Ishikawa (cell line): ENCODE measurements around the gene SLC35E3.

Source experiments
- CEBPB ChIP-seq: IDR thresholded peaks from 2 replicates; pipeline ENCODE4 v1.6.1; 2012
- CREB1 ChIP-seq: IDR thresholded peaks from 2 replicates; pipeline ENCODE4 v1.6.1; 2012; ENCODE audit warnings: low read depth
- EGR1 ChIP-seq: IDR thresholded peaks from 2 replicates; pipeline ENCODE4 v1.6.1; 2012
- EP300 ChIP-seq: IDR thresholded peaks from 2 replicates; pipeline ENCODE4 v1.6.1; 2012; ENCODE audit warnings: borderline replicate concordance
- FOXM1 ChIP-seq: IDR thresholded peaks from 2 replicates; pipeline ENCODE4 v1.6.1; 2012; ENCODE audit warnings: low read depth, borderline replicate concordance
- MAX ChIP-seq: IDR thresholded peaks from 2 replicates; pipeline ENCODE4 v1.6.1; 2012
- NFIC ChIP-seq: IDR thresholded peaks from 2 replicates; pipeline ENCODE4 v1.6.1; 2012
- RAD21 ChIP-seq: IDR thresholded peaks from 2 replicates; pipeline ENCODE4 v1.6.1; 2012; ENCODE audit warnings: low read depth
- TAF1 ChIP-seq: IDR thresholded peaks from 2 replicates; pipeline ENCODE4 v1.6.1; 2012; ENCODE audit warnings: low read depth, mild to moderate bottlenecking
- TCF12 ChIP-seq: IDR thresholded peaks from 2 replicates; pipeline ENCODE4 v1.6.1; 2012; ENCODE audit warnings: low read depth
- TEAD4 ChIP-seq: IDR thresholded peaks from 2 replicates; pipeline ENCODE4 v1.6.1; 2012
- USF1 ChIP-seq: IDR thresholded peaks from 2 replicates; pipeline ENCODE4 v1.6.1; 2012
- YY1 ChIP-seq: IDR thresholded peaks from 2 replicates; pipeline ENCODE4 v1.6.1; 2012; ENCODE audit warnings: low read depth
- ZBTB7A ChIP-seq: IDR thresholded peaks from 2 replicates; pipeline ENCODE4 v1.6.1; 2012; ENCODE audit warnings: low read depth
- TF ChIP-seq, protein P1 (sequence below): IDR thresholded peaks from 2 replicates; pipeline ENCODE4 v1.6.1; 2012; ENCODE audit warnings: low read depth, mild to moderate bottlenecking

Gene SLC35E3

DNA sequence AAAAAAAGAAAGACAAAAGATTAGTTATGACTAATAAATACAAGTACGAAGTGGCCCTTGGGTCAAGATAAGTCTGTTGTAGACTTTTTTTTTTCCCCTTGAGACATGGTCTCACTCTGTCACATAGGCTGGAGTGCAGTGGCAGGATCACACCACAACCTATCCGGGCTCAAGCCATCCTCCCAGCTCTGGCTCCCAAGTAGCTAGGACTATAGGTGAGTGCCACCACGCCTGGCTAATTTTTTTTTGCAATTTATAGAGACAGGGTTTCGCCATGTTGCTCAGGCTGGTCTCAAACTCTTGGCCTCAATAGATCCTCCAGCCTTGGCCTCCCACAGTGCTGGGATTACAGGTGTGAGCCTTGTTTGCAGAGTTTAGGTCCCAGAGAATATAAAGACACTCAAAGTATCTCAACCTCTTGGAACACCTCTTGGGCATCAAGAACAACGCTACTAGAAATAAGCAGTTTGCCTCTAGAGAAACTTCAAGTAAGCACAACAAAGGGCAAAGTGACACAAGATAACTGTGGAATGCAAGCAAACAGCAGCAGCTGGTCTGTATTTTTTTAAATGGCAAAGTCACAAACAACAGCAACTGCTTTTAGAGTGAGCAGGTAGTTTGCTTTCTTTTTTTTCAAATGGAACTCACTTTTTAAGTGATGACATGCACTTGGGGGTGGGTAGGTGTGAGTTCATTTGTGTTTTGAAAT is 58.1 kb downstream of the SLC35E3 start:
- TF ChIP-seq MAX (no peak), CREB1 (no peak), NFIC (no peak), USF1 (no peak), TAF1 (no peak), RAD21 (no peak), EGR1 (no peak), TCF12 (no peak), ZBTB7A (no peak), CEBPB (no peak), TEAD4 (no peak), EP300 (no peak)
- TF ChIP-seq, protein P1, sequence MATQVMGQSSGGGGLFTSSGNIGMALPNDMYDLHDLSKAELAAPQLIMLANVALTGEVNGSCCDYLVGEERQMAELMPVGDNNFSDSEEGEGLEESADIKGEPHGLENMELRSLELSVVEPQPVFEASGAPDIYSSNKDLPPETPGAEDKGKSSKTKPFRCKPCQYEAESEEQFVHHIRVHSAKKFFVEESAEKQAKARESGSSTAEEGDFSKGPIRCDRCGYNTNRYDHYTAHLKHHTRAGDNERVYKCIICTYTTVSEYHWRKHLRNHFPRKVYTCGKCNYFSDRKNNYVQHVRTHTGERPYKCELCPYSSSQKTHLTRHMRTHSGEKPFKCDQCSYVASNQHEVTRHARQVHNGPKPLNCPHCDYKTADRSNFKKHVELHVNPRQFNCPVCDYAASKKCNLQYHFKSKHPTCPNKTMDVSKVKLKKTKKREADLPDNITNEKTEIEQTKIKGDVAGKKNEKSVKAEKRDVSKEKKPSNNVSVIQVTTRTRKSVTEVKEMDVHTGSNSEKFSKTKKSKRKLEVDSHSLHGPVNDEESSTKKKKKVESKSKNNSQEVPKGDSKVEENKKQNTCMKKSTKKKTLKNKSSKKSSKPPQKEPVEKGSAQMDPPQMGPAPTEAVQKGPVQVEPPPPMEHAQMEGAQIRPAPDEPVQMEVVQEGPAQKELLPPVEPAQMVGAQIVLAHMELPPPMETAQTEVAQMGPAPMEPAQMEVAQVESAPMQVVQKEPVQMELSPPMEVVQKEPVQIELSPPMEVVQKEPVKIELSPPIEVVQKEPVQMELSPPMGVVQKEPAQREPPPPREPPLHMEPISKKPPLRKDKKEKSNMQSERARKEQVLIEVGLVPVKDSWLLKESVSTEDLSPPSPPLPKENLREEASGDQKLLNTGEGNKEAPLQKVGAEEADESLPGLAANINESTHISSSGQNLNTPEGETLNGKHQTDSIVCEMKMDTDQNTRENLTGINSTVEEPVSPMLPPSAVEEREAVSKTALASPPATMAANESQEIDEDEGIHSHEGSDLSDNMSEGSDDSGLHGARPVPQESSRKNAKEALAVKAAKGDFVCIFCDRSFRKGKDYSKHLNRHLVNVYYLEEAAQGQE: no peak

- no peak for TF ChIP-seq CREB1
These were observed 58.9 kb downstream of the SLC35E3 start for GRCh38 chr12:68804657-68805591.

GRCh38 chr12:68805592-68806120 is 59.7 kb downstream of the SLC35E3 start:
- TF ChIP-seq, protein P1: no peak
- TF ChIP-seq USF1: no peak
- TF ChIP-seq EGR1: no peak
- no peak for TF ChIP-seq CREB1
- TF ChIP-seq RAD21: no peak
- no peak for TF ChIP-seq TAF1
- no peak for TF ChIP-seq TEAD4
- no peak for TF ChIP-seq MAX
- no peak for TF ChIP-seq FOXM1
- no peak for TF ChIP-seq NFIC
- TF ChIP-seq YY1: no peak
- no peak for TF ChIP-seq EP300
- no peak for TF ChIP-seq CEBPB

DNA sequence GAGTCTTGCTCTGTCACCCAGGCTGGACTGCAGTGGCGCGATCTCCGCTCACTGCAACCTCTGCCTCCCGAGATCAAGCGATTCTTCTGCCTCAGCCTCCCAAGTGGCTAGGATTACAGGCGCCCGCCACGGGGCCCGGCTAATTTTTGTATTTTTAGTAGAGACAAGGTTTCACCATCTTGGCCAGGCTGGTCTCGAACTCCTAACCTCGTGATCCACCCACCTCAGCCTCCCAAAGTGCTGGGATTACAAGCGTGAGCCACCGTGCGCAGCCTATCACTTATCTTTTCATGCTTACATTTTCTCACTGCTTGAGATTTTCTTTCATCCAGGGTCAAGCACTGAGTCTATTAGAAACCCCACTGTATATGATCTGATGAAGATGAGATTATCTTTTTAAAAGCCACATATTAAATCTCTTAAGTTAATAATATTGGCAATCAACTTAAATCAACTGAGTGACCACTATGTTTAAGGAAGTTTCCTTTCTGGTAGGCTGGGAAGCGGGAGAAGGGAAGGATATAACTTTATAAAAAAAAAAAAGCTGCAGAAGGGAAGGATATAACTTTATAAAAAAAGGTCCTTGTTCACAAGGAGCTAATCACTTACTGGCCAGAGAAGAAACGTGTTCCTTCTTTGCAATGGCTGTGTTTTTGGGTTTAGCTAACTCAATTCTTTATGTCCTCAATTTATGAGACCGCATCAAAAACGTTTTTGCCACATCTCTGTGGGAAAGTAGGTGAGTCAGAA is 60.7 kb downstream of the SLC35E3 start:
- TF ChIP-seq USF1 (no peak), TCF12 (no peak), CEBPB (no peak), CREB1 (no peak), RAD21 (no peak), MAX (no peak), YY1 (no peak), NFIC (no peak), EGR1 (no peak), EP300 (no peak), TAF1 (no peak), ZBTB7A (no peak), FOXM1 (no peak), TEAD4 (no peak)
- TF ChIP-seq, protein P1: no peak
